ENCODE measurements around the gene NUP98. TPM values are rescaled to one million over a fixed set of nuclear protein-coding genes. Genes with fewer than 3 reads are reported as not detected.

Gene NUP98
- total and polyA plus RNA-seq, 2 of the 13 experiments (the other 11 are each of a cell fraction or from before 2014, with no cell fraction given), result 76.6 to 85.3 TPM

- no peak for TF ChIP-seq ZNF598 (CRISPR knock-in tag; IDR thresholded peaks at IDR 0.05; ENCODE audit: borderline replicate concordance)
- peak; percentile 52; the same call in 1 of the 2 replicates for TF ChIP-seq TMF1 (CRISPR knock-in tag; IDR thresholded peaks at IDR 0.05; ENCODE audit: low read depth)
- no peak for TF ChIP-seq ZBTB43 (CRISPR knock-in tag; conservative IDR thresholded peaks at IDR 0.05)
- TF ChIP-seq KLF13 (CRISPR knock-in tag; IDR thresholded peaks at IDR 0.05), result no peak
- no peak for TF ChIP-seq MTA1 (CRISPR knock-in tag; IDR thresholded peaks at IDR 0.05; ENCODE audit: borderline replicate concordance)
- no peak for TF ChIP-seq SRSF9 (IDR thresholded peaks at IDR 0.05; ENCODE audit: borderline replicate concordance, insufficient read depth, low read depth, low read length, poor library complexity, severe bottlenecking)
- TF ChIP-seq PREB (CRISPR knock-in tag; IDR thresholded peaks at IDR 0.05), result no peak
- TF ChIP-seq SMAD9 (CRISPR knock-in tag; IDR thresholded peaks at IDR 0.05), result no peak
- TF ChIP-seq ZNF121 (CRISPR knock-in tag; IDR thresholded peaks at IDR 0.05), result 0 out of 2 replicates have a peak, but pooled peaks have one; percentile 11
- no peak for TF ChIP-seq TOE1 (CRISPR knock-in tag; IDR thresholded peaks at IDR 0.05)
- TF ChIP-seq BRCA1 (CRISPR knock-in tag; IDR thresholded peaks at IDR 0.05), result no peak
- TF ChIP-seq DZIP1 (CRISPR knock-in tag; IDR thresholded peaks at IDR 0.05), result no peak
- TF ChIP-seq ARNT2 (CRISPR knock-in tag; IDR thresholded peaks at IDR 0.05; ENCODE audit: low read depth), result no peak
- TF ChIP-seq CENPX (CRISPR knock-in tag; IDR thresholded peaks at IDR 0.05), result no peak
- TF ChIP-seq TEF (CRISPR knock-in tag; IDR thresholded peaks at IDR 0.05), result no peak
- no peak; the same call in 1 of the 2 replicates for TF ChIP-seq ZNF274 (CRISPR knock-in tag; IDR thresholded peaks at IDR 0.05)
- TF ChIP-seq ZNF24 (IDR thresholded peaks at IDR 0.05), result no peak
- no peak for TF ChIP-seq ATF7 (IDR thresholded peaks at IDR 0.05)
- no peak for TF ChIP-seq ATF7 (CRISPR knock-in tag; IDR thresholded peaks at IDR 0.05)
- no peak for TF ChIP-seq ZNF644 (CRISPR knock-in tag; IDR thresholded peaks at IDR 0.05; ENCODE audit: low read depth)
- TF ChIP-seq ZBTB39 (CRISPR knock-in tag; IDR thresholded peaks at IDR 0.05), result 0 out of 2 replicates have a peak, but pooled peaks have one; percentile 1
- TF ChIP-seq ZNF446 (CRISPR knock-in tag; IDR thresholded peaks at IDR 0.05), result no peak; the same call in 1 of the 2 replicates
These were observed 155.0 kb downstream of the NUP98 start (continued) for GRCh38 chr11:3642071-3642951.
